ENCODE data around the gene TENM4. TPM values are rescaled to one million over a fixed set of nuclear protein-coding genes. Genes with fewer than 3 reads are reported as not detected.

Gene TENM4
- total and polyA plus RNA-seq, 2 of the 13 experiments (the other 11 are each of a cell fraction or from before 2014, with no cell fraction given) = not detected

DNA sequence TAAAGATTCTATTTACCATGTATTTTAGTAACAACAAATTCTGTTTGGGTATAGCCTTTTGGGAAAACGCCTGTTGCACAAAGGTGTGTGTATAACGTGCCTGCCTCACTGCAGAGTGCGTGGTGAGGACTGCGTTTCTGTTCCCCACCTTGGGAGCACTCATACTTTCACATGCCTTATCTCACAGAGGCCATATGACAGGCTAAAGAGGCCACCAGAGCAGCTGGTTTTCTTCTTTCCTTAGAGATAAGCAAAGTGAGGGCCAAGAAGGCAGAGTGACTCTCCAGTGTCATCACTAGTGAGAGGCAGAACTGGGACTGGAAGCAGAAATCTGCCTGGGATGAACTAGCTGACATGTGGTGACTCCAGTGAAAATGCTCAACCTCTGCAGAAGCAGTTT, 497.0 kb downstream of the TENM4 start:
- Histone ChIP-seq H2AFZ (ENCODE audit: low read length) (no peak overlapping the region), H3K9me3 (ENCODE audit: low read length) (no peaks in the 10 kb centered on the region), H3K9ac (ENCODE audit: insufficient read depth, low read depth, low read length) (no peak overlapping the region), H3K27ac (ENCODE audit: extremely low read length, insufficient read depth, low read length) (no peak overlapping the region), H3K4me2 (ENCODE audit: low read depth, low read length) (no peak overlapping the region), H3K27me3 (ENCODE audit: control insufficient read depth in 1 of 2, insufficient read depth in 2 of 2, low read length in 2 of 2) (peaks cover 4 to 8% of the 10 kb centered on the region in 2 experiments; a peak in 2 of 5 replicates), H3K4me1 (ENCODE audit: insufficient read depth, low read length) (peaks cover 20% of the 10 kb centered on the region; the same call in 1 of the 2 replicates), H3K36me3 (replicated peaks in 1 of 2; ENCODE audit: control insufficient read depth in 1 of 2, insufficient read depth in 2 of 2, low read length in 2 of 2) (no peaks in the 10 kb centered on the region), H3K4me3 (replicated peaks in 1 of 3; ENCODE audit: insufficient read depth in 1 of 3, low read depth in 2 of 3, low read length in 3 of 3) (no peak overlapping the region), H4K20me1 (ENCODE audit: insufficient read depth, low read length) (no peaks in the 10 kb centered on the region), H3K79me2 (ENCODE audit: insufficient read depth, low read length) (no peaks in the 10 kb centered on the region)
- ChIA-PET CTCF (ENCODE audit: low intra/inter-chr PET ratio, low total read pairs) (no interaction called here), POLR2A (no interaction called here)
- WGBS (ENCODE audit: low lambda C conversion rate) = 10% methylated on average over 4 of the region's 4 CpGs
- ATAC-seq (no peak), DNase-seq (ENCODE audit: low spot score) (no peak), FAIRE-seq (no peak)
- in situ Hi-C loops (cut with HindIII; ENCODE audit: extremely low pct_ligation_motif_present, low pct_unique_long_range_greater_than_20kb) (no loop called here), intact Hi-C loops (cut with micrococcal nuclease; ENCODE audit: unreplicated experiment) (no loop called here)
- TF ChIP-seq SYNCRIP (IDR thresholded peaks at IDR 0.05; ENCODE audit: insufficient read depth, low read depth, low read length) (no peak), ZNF333 (CRISPR knock-in tag; IDR thresholded peaks at IDR 0.05; ENCODE audit: borderline replicate concordance) (no peak), ZNF652 (CRISPR knock-in tag; IDR thresholded peaks at IDR 0.05; ENCODE audit: borderline replicate concordance, low read depth) (no peak), NFIC (IDR thresholded peaks at IDR 0.05; ENCODE audit: low read length) (no peak), ZNF337 (CRISPR knock-in tag; IDR thresholded peaks at IDR 0.05; ENCODE audit: borderline replicate concordance, low read depth) (no peak), SIX1 (CRISPR knock-in tag; IDR thresholded peaks at IDR 0.05; ENCODE audit: borderline replicate concordance) (no peak), ZNF788 (CRISPR knock-in tag; IDR thresholded peaks at IDR 0.05; ENCODE audit: borderline replicate concordance) (no peak)
- TF ChIP-seq, protein P1, sequence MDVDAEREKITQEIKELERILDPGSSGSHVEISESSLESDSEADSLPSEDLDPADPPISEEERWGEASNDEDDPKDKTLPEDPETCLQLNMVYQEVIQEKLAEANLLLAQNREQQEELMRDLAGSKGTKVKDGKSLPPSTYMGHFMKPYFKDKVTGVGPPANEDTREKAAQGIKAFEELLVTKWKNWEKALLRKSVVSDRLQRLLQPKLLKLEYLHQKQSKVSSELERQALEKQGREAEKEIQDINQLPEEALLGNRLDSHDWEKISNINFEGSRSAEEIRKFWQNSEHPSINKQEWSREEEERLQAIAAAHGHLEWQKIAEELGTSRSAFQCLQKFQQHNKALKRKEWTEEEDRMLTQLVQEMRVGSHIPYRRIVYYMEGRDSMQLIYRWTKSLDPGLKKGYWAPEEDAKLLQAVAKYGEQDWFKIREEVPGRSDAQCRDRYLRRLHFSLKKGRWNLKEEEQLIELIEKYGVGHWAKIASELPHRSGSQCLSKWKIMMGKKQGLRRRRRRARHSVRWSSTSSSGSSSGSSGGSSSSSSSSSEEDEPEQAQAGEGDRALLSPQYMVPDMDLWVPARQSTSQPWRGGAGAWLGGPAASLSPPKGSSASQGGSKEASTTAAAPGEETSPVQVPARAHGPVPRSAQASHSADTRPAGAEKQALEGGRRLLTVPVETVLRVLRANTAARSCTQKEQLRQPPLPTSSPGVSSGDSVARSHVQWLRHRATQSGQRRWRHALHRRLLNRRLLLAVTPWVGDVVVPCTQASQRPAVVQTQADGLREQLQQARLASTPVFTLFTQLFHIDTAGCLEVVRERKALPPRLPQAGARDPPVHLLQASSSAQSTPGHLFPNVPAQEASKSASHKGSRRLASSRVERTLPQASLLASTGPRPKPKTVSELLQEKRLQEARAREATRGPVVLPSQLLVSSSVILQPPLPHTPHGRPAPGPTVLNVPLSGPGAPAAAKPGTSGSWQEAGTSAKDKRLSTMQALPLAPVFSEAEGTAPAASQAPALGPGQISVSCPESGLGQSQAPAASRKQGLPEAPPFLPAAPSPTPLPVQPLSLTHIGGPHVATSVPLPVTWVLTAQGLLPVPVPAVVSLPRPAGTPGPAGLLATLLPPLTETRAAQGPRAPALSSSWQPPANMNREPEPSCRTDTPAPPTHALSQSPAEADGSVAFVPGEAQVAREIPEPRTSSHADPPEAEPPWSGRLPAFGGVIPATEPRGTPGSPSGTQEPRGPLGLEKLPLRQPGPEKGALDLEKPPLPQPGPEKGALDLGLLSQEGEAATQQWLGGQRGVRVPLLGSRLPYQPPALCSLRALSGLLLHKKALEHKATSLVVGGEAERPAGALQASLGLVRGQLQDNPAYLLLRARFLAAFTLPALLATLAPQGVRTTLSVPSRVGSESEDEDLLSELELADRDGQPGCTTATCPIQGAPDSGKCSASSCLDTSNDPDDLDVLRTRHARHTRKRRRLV (CRISPR knock-in tag; IDR thresholded peaks at IDR 0.05) = no peak
- BruUV-seq (replicated peaks) = no TSS peak

All from HepG2 (cell line).